PFSK-1 (cell line): ENCODE data around the gene EPB41L4B.

Experiments used
- POLR2AphosphoS5 ChIP-seq: IDR thresholded peaks from 2 replicates; pipeline ENCODE4 v1.6.1; 2012; ENCODE audit warnings: low read depth, mild to moderate bottlenecking, control low read depth, low read length, moderate library complexity
- SIN3A ChIP-seq: IDR thresholded peaks from 2 replicates; pipeline ENCODE4 v1.6.1; 2012; ENCODE audit warnings: mild to moderate bottlenecking, low read length, moderate library complexity, borderline replicate concordance; ENCODE audit not compliant: insufficient read depth

GRCh38 chr9:109214414-109214813, 106.4 kb downstream of the EPB41L4B start:
- no peak for TF ChIP-seq POLR2AphosphoS5
- no peak for TF ChIP-seq SIN3A
